Astrocyte (in vitro differentiated cells and primary cell): ENCODE measurements around the gene UMOD. TPM values are rescaled to one million over a fixed set of nuclear protein-coding genes. Genes with fewer than 3 reads are reported as not detected.

Experiments used
- DNase-seq: peaks from one replicate; pipeline ENCODE4 v3.0.0-alpha.2; 2010; ENCODE audit warnings: low read depth
- FAIRE-seq: peaks from 2 replicates; lab custom pipeline; 2011; peaks lifted over from hg19 to GRCh38; lab: Jason Lieb, UNC
- H2AFZ ChIP-seq: 2 replicates; pipeline ENCODE4 v1.6.0; 2012; ENCODE audit warnings: low read depth, low read length, inconsistent platforms
- H3K27ac ChIP-seq: 2 replicates; pipeline ENCODE4 v1.5.1; 2011; ENCODE audit warnings: low read depth, low read length, inconsistent platforms
- H3K27me3 ChIP-seq: 2 replicates; pipeline ENCODE4 v1.6.0; 2011; ENCODE audit warnings: low read length, inconsistent platforms; ENCODE audit not compliant: insufficient read depth
- H3K36me3 ChIP-seq: 2 replicates; pipeline ENCODE4 v1.5.1; 2011; ENCODE audit warnings: low read length, inconsistent platforms; ENCODE audit not compliant: insufficient read depth
- H3K4me1 ChIP-seq: 2 replicates; pipeline ENCODE4 v1.5.1; 2011; ENCODE audit warnings: low read length, inconsistent platforms; ENCODE audit not compliant: insufficient read depth
- H3K4me2 ChIP-seq: 2 replicates; pipeline ENCODE4 v1.6.0; 2012; ENCODE audit warnings: low read length, inconsistent platforms
- H3K4me3 ChIP-seq: 2 replicates; pipeline ENCODE4 v1.5.1; 2011; ENCODE audit warnings: low read depth, mild to moderate bottlenecking, low read length, inconsistent platforms; ENCODE audit not compliant: insufficient read depth
- H3K79me2 ChIP-seq: 2 replicates; pipeline ENCODE4 v1.6.0; 2012; ENCODE audit warnings: mild to moderate bottlenecking, low read length, inconsistent platforms; ENCODE audit not compliant: insufficient read depth
- H3K9ac ChIP-seq: 2 replicates; pipeline ENCODE4 v1.6.0; 2012; ENCODE audit warnings: mild to moderate bottlenecking, low read length, inconsistent platforms
- H3K9me3 ChIP-seq: 2 replicates; pipeline ENCODE4 v1.5.1; 2012; ENCODE audit warnings: low read depth, mild to moderate bottlenecking, low read length, inconsistent platforms; ENCODE audit not compliant: insufficient read depth
- H4K20me1 ChIP-seq: 2 replicates; pipeline ENCODE4 v1.6.0; 2012; ENCODE audit warnings: low read length, inconsistent platforms; ENCODE audit not compliant: insufficient read depth
- H3K27ac Mint-ChIP-seq: one replicate; pipeline ENCODE4 v1.8.0; 2021; ENCODE audit warnings: mild to moderate bottlenecking, mixed read lengths; ENCODE audit not compliant: unreplicated experiment
- H3K27me3 Mint-ChIP-seq: one replicate; pipeline ENCODE4 v1.8.0; 2021; ENCODE audit warnings: low read depth, mixed read lengths; ENCODE audit not compliant: unreplicated experiment
- H3K36me3 Mint-ChIP-seq: one replicate; pipeline ENCODE4 v1.8.0; 2021; ENCODE audit warnings: low read depth, mixed read lengths; ENCODE audit not compliant: unreplicated experiment
- H3K4me1 Mint-ChIP-seq: one replicate; pipeline ENCODE4 v1.8.0; 2021; ENCODE audit warnings: low read depth, mixed read lengths; ENCODE audit not compliant: unreplicated experiment
- H3K4me3 Mint-ChIP-seq: one replicate; pipeline ENCODE4 v1.8.0; 2021; ENCODE audit warnings: mild to moderate bottlenecking, moderate library complexity, mixed read lengths; ENCODE audit not compliant: unreplicated experiment
- H3K9me3 Mint-ChIP-seq: one replicate; pipeline ENCODE4 v1.8.0; 2021; ENCODE audit warnings: mild to moderate bottlenecking, mixed read lengths; ENCODE audit not compliant: unreplicated experiment
- EZH2 ChIP-seq: IDR thresholded peaks from 2 replicates; pipeline ENCODE4 v1.6.1; 2012; ENCODE audit warnings: mild to moderate bottlenecking, low read length, inconsistent platforms; ENCODE audit not compliant: insufficient read depth
- total RNA-seq: library from RNA; stranded (reverse); gene quantifications from 2 replicates; pipeline ENCODE4 v1.2.1, GENCODE V29; 2021
- TF ChIP-seq, protein P1 (sequence below): IDR thresholded peaks from 2 replicates; pipeline ENCODE4 v1.5.1; 2011; ENCODE audit warnings: low read depth, mild to moderate bottlenecking, inconsistent platforms, low read length, moderate library complexity; ENCODE audit not compliant: insufficient read depth

Gene UMOD
- total RNA-seq, 1 donor from 2014 or later = not detected

GRCh38 chr16:20380782-20381181 lies 28.3 kb upstream of the UMOD start:
- DNase-seq = no peak
- no peaks in the 10 kb centered on the region for H3K9me3 Mint-ChIP-seq

DNA sequence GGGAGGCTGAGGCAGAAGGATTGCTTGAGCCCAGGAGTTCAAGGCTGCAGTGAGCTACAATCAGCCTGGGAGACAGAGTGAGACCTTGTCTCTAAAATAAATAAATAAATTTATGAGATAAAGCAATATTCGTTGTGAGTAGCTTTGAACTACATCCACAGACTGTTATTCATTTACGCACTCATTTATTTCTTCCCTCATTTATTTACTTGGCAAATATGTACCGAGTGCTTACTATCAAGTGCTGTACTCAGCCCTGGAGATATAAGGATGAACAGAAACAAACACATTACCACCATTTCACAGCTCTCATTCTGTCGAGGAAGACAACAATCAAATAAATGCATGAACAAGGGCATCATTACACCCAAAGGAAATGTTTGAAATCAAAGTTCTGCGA lies 24.7 kb upstream of the UMOD start:
- no peaks in the 10 kb centered on the region for H3K4me1 Mint-ChIP-seq
- no peaks in the 10 kb centered on the region for H3K9me3 Mint-ChIP-seq
- Histone ChIP-seq H3K4me3 (no peak overlapping the region), H3K4me1 (no peaks in the 10 kb centered on the region), H3K27ac (no peak overlapping the region), H3K79me2 (no peaks in the 10 kb centered on the region), H3K9me3 (no peaks in the 10 kb centered on the region), H4K20me1 (no peaks in the 10 kb centered on the region), H3K9ac (no peak overlapping the region), H3K36me3 (no peaks in the 10 kb centered on the region), H3K27me3 (no peaks in the 10 kb centered on the region), H2AFZ (no peak overlapping the region), H3K4me2 (no peak overlapping the region)
- FAIRE-seq (no peak), DNase-seq (no peak)
- H3K4me3 Mint-ChIP-seq = no peak overlapping the region
- H3K36me3 Mint-ChIP-seq = no peaks in the 10 kb centered on the region
- H3K27me3 Mint-ChIP-seq = peaks cover 23% of the 10 kb centered on the region
- no peak overlapping the region for H3K27ac Mint-ChIP-seq
- TF ChIP-seq, protein P1, sequence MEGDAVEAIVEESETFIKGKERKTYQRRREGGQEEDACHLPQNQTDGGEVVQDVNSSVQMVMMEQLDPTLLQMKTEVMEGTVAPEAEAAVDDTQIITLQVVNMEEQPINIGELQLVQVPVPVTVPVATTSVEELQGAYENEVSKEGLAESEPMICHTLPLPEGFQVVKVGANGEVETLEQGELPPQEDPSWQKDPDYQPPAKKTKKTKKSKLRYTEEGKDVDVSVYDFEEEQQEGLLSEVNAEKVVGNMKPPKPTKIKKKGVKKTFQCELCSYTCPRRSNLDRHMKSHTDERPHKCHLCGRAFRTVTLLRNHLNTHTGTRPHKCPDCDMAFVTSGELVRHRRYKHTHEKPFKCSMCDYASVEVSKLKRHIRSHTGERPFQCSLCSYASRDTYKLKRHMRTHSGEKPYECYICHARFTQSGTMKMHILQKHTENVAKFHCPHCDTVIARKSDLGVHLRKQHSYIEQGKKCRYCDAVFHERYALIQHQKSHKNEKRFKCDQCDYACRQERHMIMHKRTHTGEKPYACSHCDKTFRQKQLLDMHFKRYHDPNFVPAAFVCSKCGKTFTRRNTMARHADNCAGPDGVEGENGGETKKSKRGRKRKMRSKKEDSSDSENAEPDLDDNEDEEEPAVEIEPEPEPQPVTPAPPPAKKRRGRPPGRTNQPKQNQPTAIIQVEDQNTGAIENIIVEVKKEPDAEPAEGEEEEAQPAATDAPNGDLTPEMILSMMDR = no peak
- no peak for TF ChIP-seq EZH2

More at GRCh38 chr16:20380782-20381181, 28.3 kb upstream of the UMOD start:
- H3K27ac ChIP-seq = no peak overlapping the region
- H3K9me3 ChIP-seq = no peaks in the 10 kb centered on the region
- H3K4me1 Mint-ChIP-seq = no peaks in the 10 kb centered on the region
- H3K4me1 ChIP-seq = no peaks in the 10 kb centered on the region
- H3K9ac ChIP-seq = no peak overlapping the region
- H3K36me3 ChIP-seq = no peaks in the 10 kb centered on the region
- H3K4me3 Mint-ChIP-seq = no peak overlapping the region
- H3K4me3 ChIP-seq = no peak overlapping the region
- H4K20me1 ChIP-seq = no peaks in the 10 kb centered on the region
- H3K36me3 Mint-ChIP-seq = no peaks in the 10 kb centered on the region
- peaks cover 18% of the 10 kb centered on the region for H3K27me3 Mint-ChIP-seq
- no peak overlapping the region for H2AFZ ChIP-seq
- no peak for TF ChIP-seq EZH2
- TF ChIP-seq, protein P1 = no peak
- no peaks in the 10 kb centered on the region for H3K27me3 ChIP-seq
- H3K79me2 ChIP-seq = no peaks in the 10 kb centered on the region
- H3K27ac Mint-ChIP-seq = no peak overlapping the region
- no peak overlapping the region for H3K4me2 ChIP-seq
- no peak for FAIRE-seq

DNA sequence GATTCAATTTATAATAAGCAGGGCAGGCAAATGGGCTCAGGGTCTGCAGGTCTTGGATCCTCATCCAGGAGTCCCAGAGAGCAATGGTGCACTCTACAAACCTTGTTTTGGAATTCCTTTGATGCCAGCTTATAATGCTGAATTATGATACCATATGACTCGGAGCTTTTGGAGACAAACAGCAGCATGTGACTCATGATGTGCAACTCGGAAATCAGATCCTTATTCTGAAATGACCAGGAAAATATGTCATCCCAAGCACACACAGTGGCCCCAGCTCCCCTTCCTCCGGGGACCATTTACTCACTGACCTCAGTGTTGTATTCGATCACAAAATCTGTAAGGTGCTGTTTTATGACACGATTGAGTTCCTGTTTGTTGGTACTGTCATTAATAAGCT lies 20.2 kb upstream of the UMOD start:
- DNase-seq = no peak
- Histone ChIP-seq H3K4me3 (no peak overlapping the region), H3K27me3 (no peaks in the 10 kb centered on the region), H3K27ac (no peak overlapping the region), H3K9ac (no peak overlapping the region), H3K79me2 (no peaks in the 10 kb centered on the region), H4K20me1 (no peaks in the 10 kb centered on the region), H3K36me3 (no peaks in the 10 kb centered on the region), H3K9me3 (no peaks in the 10 kb centered on the region), H3K4me2 (no peak overlapping the region), H2AFZ (no peak overlapping the region), H3K4me1 (no peaks in the 10 kb centered on the region)
- TF ChIP-seq EZH2 = no peak
- TF ChIP-seq, protein P1 = no peak
- H3K27me3 Mint-ChIP-seq = peaks cover 32% of the 10 kb centered on the region
- H3K4me3 Mint-ChIP-seq = no peak overlapping the region
- H3K9me3 Mint-ChIP-seq = no peaks in the 10 kb centered on the region
- no peaks in the 10 kb centered on the region for H3K36me3 Mint-ChIP-seq
- no peaks in the 10 kb centered on the region for H3K4me1 Mint-ChIP-seq
- H3K27ac Mint-ChIP-seq = no peak overlapping the region
- no peak for FAIRE-seq
